ENCODE results near the gene CLASP1.
"Not testable (repeated sequence)": the region's sequence is repeated elsewhere in the genome, so short reads cannot be mapped to it uniquely, and the experiment has no call there.

The CLASP1 gene

GRCh38 chr2:121575800-121576199 lies 73.5 kb downstream of the CLASP1 start:
- no peak for DNase-seq

GRCh38 chr2:121570667-121571055 lies 78.6 kb downstream of the CLASP1 start:
- no peak for DNase-seq

- DNase-seq = no peak
Measured at GRCh38 chr2:121570036-121570666, 79.1 kb downstream of the CLASP1 start.

- DNase-seq = no peak
Measured at GRCh38 chr2:121567957-121568409, 81.3 kb downstream of the CLASP1 start.

GRCh38 chr2:121567452-121567851 lies 81.8 kb downstream of the CLASP1 start:
- DNase-seq = no peak

- DNase-seq = no peak
Measured at GRCh38 chr2:121565389-121566250, 83.6 kb downstream of the CLASP1 start.

- DNase-seq = no peak
Measured at GRCh38 chr2:121564905-121565304, 84.4 kb downstream of the CLASP1 start.

GRCh38 chr2:121563754-121564153 lies 85.5 kb downstream of the CLASP1 start:
- DNase-seq = not testable (repeated sequence)

GRCh38 chr2:121562269-121563176 lies 86.7 kb downstream of the CLASP1 start:
- no peak for DNase-seq

- DNase-seq = peak; percentile 10
Measured at GRCh38 chr2:121561617-121562268, 87.5 kb downstream of the CLASP1 start.

GRCh38 chr2:121558329-121558728 lies 90.9 kb downstream of the CLASP1 start:
- DNase-seq = no peak

GRCh38 chr2:121555008-121555407 lies 94.3 kb downstream of the CLASP1 start:
- DNase-seq = no peak

GRCh38 chr2:121552477-121553180 lies 96.6 kb downstream of the CLASP1 start:
- DNase-seq = not testable (repeated sequence)

GRCh38 chr2:121550669-121551068 lies 98.6 kb downstream of the CLASP1 start:
- no peak for DNase-seq

- DNase-seq = no peak
Measured at GRCh38 chr2:121547646-121548045, 101.6 kb downstream of the CLASP1 start.

GRCh38 chr2:121545913-121546312 lies 103.3 kb downstream of the CLASP1 start:
- no peak for DNase-seq

GRCh38 chr2:121545257-121545656 lies 104.0 kb downstream of the CLASP1 start:
- DNase-seq = no peak

- DNase-seq = no peak
Measured at GRCh38 chr2:121541495-121541894, 107.8 kb downstream of the CLASP1 start.

GRCh38 chr2:121539750-121540469 lies 109.4 kb downstream of the CLASP1 start:
- DNase-seq = peak; percentile 12

GRCh38 chr2:121536850-121537557 lies 112.3 kb downstream of the CLASP1 start:
- DNase-seq = no peak

- no peak for DNase-seq
Measured at GRCh38 chr2:121536347-121536746, 112.9 kb downstream of the CLASP1 start.

Measured in activated CD4-positive, alpha-beta T cell treated with anti-CD3 and anti-CD28 coated beads, Interleukin-2, Interleukin-6, amounts not matched to agents 100 ng/mL and 50 ng/mL, durations not matched to agents 16 hours and 8 hours (primary cell).